Activated T-cell treated with anti-CD3 and anti-CD28 coated beads for 1 hour (primary cell): ENCODE measurements around the gene ICAM4.
"Not testable (repeated sequence)": the region's sequence is repeated elsewhere in the genome, so short reads cannot be mapped to it uniquely, and the experiment has no call there.

Experiments
- DNase-seq: peaks from one replicate; pipeline ENCODE4 v3.0.0-alpha.2; 2020; ENCODE audit warnings: low read depth

The ICAM4 gene

GRCh38 chr19:10269333-10270179, 17.2 kb upstream of the ICAM4 start:
- DNase-seq: peak; percentile 87

- DNase-seq: peak; percentile 48
Measured at GRCh38 chr19:10270180-10270615, 16.6 kb upstream of the ICAM4 start.

- DNase-seq: peak; percentile 57
Measured at GRCh38 chr19:10270616-10271394, 15.9 kb upstream of the ICAM4 start, which contains the start of gene ICAM1. Gene ICAM1 (plus strand): TSS chr19:10271120. CDS start chr19:10271160, 40 bp downstream.

GRCh38 chr19:10271543-10272086, 15.1 kb upstream of the ICAM4 start:
- no peak for DNase-seq

- DNase-seq: no peak
Measured at GRCh38 chr19:10274589-10274988, 12.2 kb upstream of the ICAM4 start.

GRCh38 chr19:10277795-10278589, 8.8 kb upstream of the ICAM4 start:
- DNase-seq: no peak

- no peak for DNase-seq
Measured at GRCh38 chr19:10278935-10279334, 7.8 kb upstream of the ICAM4 start.

- no peak for DNase-seq
Measured at GRCh38 chr19:10279737-10280442, 6.9 kb upstream of the ICAM4 start.

GRCh38 chr19:10282043-10282442, 4.7 kb upstream of the ICAM4 start:
- DNase-seq: not testable (repeated sequence)

GRCh38 chr19:10283301-10284064, 3.3 kb upstream of the ICAM4 start:
- DNase-seq: no peak

GRCh38 chr19:10284065-10284959, 2.4 kb upstream of the ICAM4 start:
- no peak for DNase-seq

- DNase-seq: no peak
Measured at GRCh38 chr19:10284960-10285278, 1.8 kb upstream of the ICAM4 start.

GRCh38 chr19:10285393-10285792, 1.4 kb upstream of the ICAM4 start:
- DNase-seq: no peak

- no peak for DNase-seq
Measured at GRCh38 chr19:10288662-10289166, 2.0 kb downstream of the ICAM4 start.

GRCh38 chr19:10289167-10289835, 2.5 kb downstream of the ICAM4 start:
- peak; percentile 46 for DNase-seq

GRCh38 chr19:10289836-10290356, 3.1 kb downstream of the ICAM4 start, which contains the start of gene ICAM5:
Gene ICAM5 (plus strand): TSS chr19:10289952. CDS start chr19:10290044, 92 bp downstream.
- DNase-seq: no peak

GRCh38 chr19:10290357-10290875, 3.7 kb downstream of the ICAM4 start:
- DNase-seq: no peak

GRCh38 chr19:10290876-10291553, 4.3 kb downstream of the ICAM4 start:
- DNase-seq: no peak
